CD14-positive monocyte (primary cell): Measurements from ENCODE around the gene DMRTC2. TPM values are rescaled to one million over a fixed set of nuclear protein-coding genes. Genes with fewer than 3 reads are reported as not detected.

Experiments used
- DNase-seq, 3 donors: peaks; one replicate each; pipeline ENCODE4 v3.0.0-alpha.2; 2011 to 2022
- H2AFZ ChIP-seq: 2 replicates; pipeline ENCODE4 v1.6.0; 2012; ENCODE audit warnings: mild to moderate bottlenecking, low read depth, low read length, inconsistent platforms; ENCODE audit not compliant: insufficient read depth, poor library complexity, severe bottlenecking
- H3K27ac ChIP-seq, 2 donors: 1 replicate in 1 of 2; 2 replicates in 1 of 2; pipeline ENCODE4 v1.5.1; 2012 to 2013; ENCODE audit warnings: low read length in 2 of 2, control low read depth in 1 of 2, inconsistent platforms in 1 of 2, low read depth in 1 of 2, mild to moderate bottlenecking in 1 of 2
- H3K27me3 ChIP-seq, 2 donors: one replicate each; pipeline versions ENCODE4 v1.6.0 to v1.6.1; 2011 to 2013; ENCODE audit warnings: low read length in 2 of 2; ENCODE audit not compliant: control insufficient read depth in 2 of 2, insufficient read depth in 2 of 2
- H3K36me3 ChIP-seq, 2 donors: replicated peaks in 1 of 2; 1 replicate in 1 of 2; 2 replicates in 1 of 2; pipeline versions ENCODE4 v1.5.1 to v1.6.1; 2012 to 2013; ENCODE audit warnings: low read length in 2 of 2, control low read depth in 1 of 2, inconsistent platforms in 1 of 2, mild to moderate bottlenecking in 1 of 2; ENCODE audit not compliant: insufficient read depth in 2 of 2, control insufficient read depth in 1 of 2
- H3K4me1 ChIP-seq, 2 donors: 1 replicate in 1 of 2; 2 replicates in 1 of 2; pipeline versions ENCODE4 v1.5.1 to v1.6.1; 2012 to 2013; ENCODE audit warnings: low read length in 2 of 2, control low read depth in 1 of 2, inconsistent platforms in 1 of 2, mild to moderate bottlenecking in 1 of 2, moderate library complexity in 1 of 2; ENCODE audit not compliant: insufficient read depth in 2 of 2, control insufficient read depth in 1 of 2
- H3K4me2 ChIP-seq: replicated peaks from 2 replicates; pipeline ENCODE3; 2012; ENCODE audit warnings: low read length, moderate library complexity, mild to moderate bottlenecking; ENCODE audit not compliant: poor library complexity, severe bottlenecking; ENCODE audit errors: extremely low read depth
- H3K4me3 ChIP-seq, 3 experiments: fragments of 200-600 bp in 1 of 3; sonication (generic) in 1 of 3; replicated peaks in 1 of 3; 1 replicate in 2 of 3; 2 replicates in 1 of 3; pipeline ENCODE4 v1.5.1; 2011 to 2013; ENCODE audit warnings: low read length in 3 of 3, mild to moderate bottlenecking in 3 of 3, control low read depth in 2 of 3, low read depth in 2 of 3, inconsistent platforms in 1 of 3, moderate library complexity in 1 of 3
- H3K79me2 ChIP-seq: 2 replicates; pipeline ENCODE4 v1.6.0; 2012; ENCODE audit warnings: mild to moderate bottlenecking, control low read depth, inconsistent platforms, low read length, moderate library complexity; ENCODE audit not compliant: insufficient read depth
- H3K9ac ChIP-seq: 2 replicates; pipeline ENCODE4 v1.6.0; 2017; ENCODE audit warnings: low read length, mild to moderate bottlenecking; ENCODE audit not compliant: insufficient read depth, poor library complexity, severe bottlenecking
- H3K9me3 ChIP-seq, 2 donors: replicated peaks in 1 of 2; 1 replicate in 1 of 2; 2 replicates in 1 of 2; pipeline versions ENCODE4 v1.5.1 to v1.6.1; 2012 to 2013; ENCODE audit warnings: low read length in 2 of 2, control low read depth in 1 of 2; ENCODE audit not compliant: control insufficient read depth in 1 of 2, insufficient read depth in 1 of 2
- H4K20me1 ChIP-seq: 2 replicates; pipeline ENCODE4 v1.6.0; 2012; ENCODE audit warnings: mild to moderate bottlenecking, low read length, control low read depth, moderate library complexity; ENCODE audit not compliant: insufficient read depth
- H3K27ac Mint-ChIP-seq, 7 donors: one replicate each; pipeline ENCODE4 v1.8.0; 2020; ENCODE audit warnings: mild to moderate bottlenecking in 7 of 7, mixed read lengths in 7 of 7, moderate library complexity in 6 of 7, inconsistent platforms in 2 of 7
- H3K27me3 Mint-ChIP-seq, 3 donors: one replicate each; pipeline ENCODE4 v1.8.0; 2021 to 2022; ENCODE audit warnings: low read depth in 3 of 3, mild to moderate bottlenecking in 3 of 3, mixed read lengths in 3 of 3, moderate library complexity in 3 of 3, inconsistent platforms in 1 of 3
- H3K36me3 Mint-ChIP-seq, 2 donors: one replicate each; pipeline ENCODE4 v1.8.0; 2020; ENCODE audit warnings: mixed read lengths in 2 of 2, inconsistent platforms in 1 of 2, mild to moderate bottlenecking in 1 of 2
- H3K4me1 Mint-ChIP-seq: one replicate; pipeline ENCODE4 v1.8.0; 2020; ENCODE audit warnings: mild to moderate bottlenecking, mixed read lengths
- H3K4me3 Mint-ChIP-seq, 2 donors: one replicate each; pipeline ENCODE4 v1.8.0; 2020; ENCODE audit warnings: mild to moderate bottlenecking in 2 of 2, mixed read lengths in 2 of 2, moderate library complexity in 1 of 2
- H3K9me3 Mint-ChIP-seq, 7 donors: one replicate each; pipeline ENCODE4 v1.8.0; 2020 to 2022; ENCODE audit warnings: mixed read lengths in 7 of 7, mild to moderate bottlenecking in 6 of 7, moderate library complexity in 6 of 7, inconsistent platforms in 2 of 7
- CTCF ChIP-seq: fragments of 200-600 bp; IDR thresholded peaks from one replicate; pipeline ENCODE4 v1.8.0; 2022; ENCODE audit warnings: antibody characterized with exemption, mild to moderate bottlenecking
- WGBS: methylation state at CpG from one replicate; pipeline ENCODE4 v1.1.5; 2013; ENCODE audit warnings: missing lambda C conversion rate; ENCODE audit not compliant: insufficient coverage; 5-methylcytosine and 5-hydroxymethylcytosine counted together
- intact Hi-C, 2 donors: fragments of 100-400 bp; cut with micrococcal nuclease; formaldehyde crosslinking; loops; one replicate each; pipeline versions ENCODE4 v1.15.0 to v1.15.1; 2023
- polyA plus RNA-seq, 3 donors: library from polyadenylated mRNA; depleted of rRNA in 1 of 3; unstranded in 2 of 3; stranded (reverse) in 1 of 3; fragments of 300-500 nt in 2 of 3; fragments of >200 nt in 1 of 3; fragmentation: Illumina TruSeq in 2 of 3; gene quantifications; 1 replicate in 2 of 3; 2 replicates in 1 of 3; pipeline ENCODE4 v1.2.3, GENCODE V29; 2012 to 2021

The DMRTC2 gene
- polyA plus RNA-seq, 3 donors = not detected

GRCh38 chr19:41851456-41851855 lies 6.6 kb downstream of the DMRTC2 start:
- Mint-ChIP-seq H3K27ac (no peak overlapping the region), H3K36me3 (no peaks in the 10 kb centered on the region), H3K4me1 (peaks cover 5% of the 10 kb centered on the region), H3K9me3 (no peaks in the 10 kb centered on the region), H3K27me3 (peaks cover 5 to 11% (median 8%) of the 10 kb centered on the region in 3 donors), H3K4me3 (no peak overlapping the region)
- H3K9ac ChIP-seq = no peak overlapping the region
- intact Hi-C loops = no loop called here
- no peaks in the 10 kb centered on the region for H3K9me3 ChIP-seq
- H3K36me3 ChIP-seq = no peaks in the 10 kb centered on the region
- DNase-seq = no peak
- no peak overlapping the region for H2AFZ ChIP-seq
- 69% methylated on average over 3 of the region's 4 CpGs for WGBS
- H3K27ac ChIP-seq = no peak overlapping the region
- H3K4me3 ChIP-seq = no peak overlapping the region
- no peak for TF ChIP-seq CTCF
- H3K27me3 ChIP-seq = peaks cover 2 to 7% of the 10 kb centered on the region in 2 donors
- no peak overlapping the region for H3K4me2 ChIP-seq
- H3K4me1 ChIP-seq = peaks cover 0 to 5% of the 10 kb centered on the region in 2 donors
- no peaks in the 10 kb centered on the region for H3K79me2 ChIP-seq
- no peaks in the 10 kb centered on the region for H4K20me1 ChIP-seq

- peaks cover 6 to 11% (median 9%) of the 10 kb centered on the region in 3 donors for H3K27me3 Mint-ChIP-seq
- no peaks in the 10 kb centered on the region for H3K9me3 Mint-ChIP-seq
- DNase-seq = no peak
- no peak overlapping the region for H2AFZ ChIP-seq
- no peaks in the 10 kb centered on the region for H3K9me3 ChIP-seq
- H3K79me2 ChIP-seq = no peaks in the 10 kb centered on the region
- no peak overlapping the region for H3K4me3 ChIP-seq
- WGBS = no CpG with 5 or more reads among the region's 2 CpGs
- no peak overlapping the region for H3K4me3 Mint-ChIP-seq
- H3K27ac ChIP-seq = no peak overlapping the region
- intact Hi-C loops = no loop called here
- no peak overlapping the region for H3K4me2 ChIP-seq
- H3K36me3 ChIP-seq = no peaks in the 10 kb centered on the region
- TF ChIP-seq CTCF = no peak
- no peaks in the 10 kb centered on the region for H4K20me1 ChIP-seq
- no peak overlapping the region for H3K9ac ChIP-seq
- peaks cover 5% of the 10 kb centered on the region for H3K4me1 Mint-ChIP-seq
- H3K36me3 Mint-ChIP-seq = no peaks in the 10 kb centered on the region
- H3K27ac Mint-ChIP-seq = no peak overlapping the region
- H3K4me1 ChIP-seq = peaks cover 0 to 5% of the 10 kb centered on the region in 2 donors
- H3K27me3 ChIP-seq = peaks cover 2 to 7% of the 10 kb centered on the region in 2 donors
Measured at GRCh38 chr19:41853344-41853743, 8.5 kb downstream of the DMRTC2 start.
